T-helper 2 cell treated with Interferon-gamma antibody and Interleukin-4, amounts not matched to agents 5 μg/mL and 100 μg/mL, for 36 hours (primary cell): ENCODE results near the gene LIME1.
A peak's percentile ranks its signal among the peaks of the same experiment; 100 is the strongest.

Experiments used
- DNase-seq: peaks from one replicate; pipeline ENCODE4 v3.0.0; 2021; ENCODE audit warnings: low spot score
- H3K27ac Mint-ChIP-seq: one replicate; pipeline ENCODE4 v1.8.0; 2021; ENCODE audit warnings: mild to moderate bottlenecking, mixed read lengths
- H3K27me3 Mint-ChIP-seq: one replicate; pipeline ENCODE4 v1.8.0; 2021; ENCODE audit warnings: low read depth, mixed read lengths
- H3K36me3 Mint-ChIP-seq: one replicate; pipeline ENCODE4 v1.8.0; 2021; ENCODE audit warnings: low read depth, mixed read lengths
- H3K4me1 Mint-ChIP-seq: one replicate; pipeline ENCODE4 v1.8.0; 2021; ENCODE audit warnings: low read depth, mixed read lengths
- H3K4me3 Mint-ChIP-seq: one replicate; pipeline ENCODE4 v1.8.0; 2022; ENCODE audit warnings: mild to moderate bottlenecking, moderate library complexity, mixed read lengths
- H3K9me3 Mint-ChIP-seq: one replicate; pipeline ENCODE4 v1.8.0; 2021; ENCODE audit warnings: mixed read lengths

Gene LIME1

GRCh38 chr20:63736893-63737694 is 630 bp downstream of the LIME1 start:
- peak overlapping the region; percentile 88 for H3K27ac Mint-ChIP-seq

GRCh38 chr20:63737695-63737944 is 1.2 kb downstream of the LIME1 start:
- no peaks in the 10 kb centered on the region for H3K27me3 Mint-ChIP-seq
- no peak overlapping the region for H3K27ac Mint-ChIP-seq
- H3K4me1 Mint-ChIP-seq, result peaks cover 20% of the 10 kb centered on the region
- DNase-seq, result no peak
- peaks cover 19% of the 10 kb centered on the region for H3K36me3 Mint-ChIP-seq
- H3K9me3 Mint-ChIP-seq, result no peaks in the 10 kb centered on the region
- peak overlapping the region; percentile 90 for H3K4me3 Mint-ChIP-seq

More at GRCh38 chr20:63736893-63737694, 630 bp downstream of the LIME1 start:
- Mint-ChIP-seq H3K27me3 (no peaks in the 10 kb centered on the region), H3K9me3 (no peaks in the 10 kb centered on the region), H3K36me3 (peaks cover 19% of the 10 kb centered on the region), H3K4me3 (peak overlapping the region; percentile 90), H3K4me1 (peaks cover 20% of the 10 kb centered on the region)
- no peak for DNase-seq

- H3K36me3 Mint-ChIP-seq, result peaks cover 19% of the 10 kb centered on the region
- H3K27ac Mint-ChIP-seq, result no peak overlapping the region
- peaks cover 20% of the 10 kb centered on the region for H3K4me1 Mint-ChIP-seq
- no peak for DNase-seq
- no peaks in the 10 kb centered on the region for H3K27me3 Mint-ChIP-seq
- H3K9me3 Mint-ChIP-seq, result no peaks in the 10 kb centered on the region
- H3K4me3 Mint-ChIP-seq, result peak overlapping the region; percentile 60
These were observed 1.7 kb downstream of the LIME1 start for GRCh38 chr20:63737945-63738686.

- H3K4me3 Mint-ChIP-seq, result peak overlapping the region; percentile 60
- H3K27ac Mint-ChIP-seq, result no peak overlapping the region
- DNase-seq, result no peak
- no peaks in the 10 kb centered on the region for H3K9me3 Mint-ChIP-seq
- peaks cover 17% of the 10 kb centered on the region for H3K4me1 Mint-ChIP-seq
- no peaks in the 10 kb centered on the region for H3K27me3 Mint-ChIP-seq
- peaks cover 21% of the 10 kb centered on the region for H3K36me3 Mint-ChIP-seq
These were observed 2.2 kb downstream of the LIME1 start for GRCh38 chr20:63738687-63739129.

GRCh38 chr20:63739130-63740069 is 2.9 kb downstream of the LIME1 start, which contains the start of gene SLC2A4RG:
SLC2A4RG (plus strand) TSS chr20:63739776; CDS start chr20:63739913, 137 bp downstream.
- H3K36me3 Mint-ChIP-seq, result peaks cover 18% of the 10 kb centered on the region
- H3K27ac Mint-ChIP-seq, result no peak within 1 kb of the TSS
- H3K27me3 Mint-ChIP-seq, result no peaks in the 10 kb centered on the region
- DNase-seq, result peak; percentile 81
- H3K9me3 Mint-ChIP-seq, result no peaks in the 10 kb centered on the region
- H3K4me1 Mint-ChIP-seq, result peaks cover 12% of the 10 kb centered on the region
- H3K4me3 Mint-ChIP-seq, result peak within 1 kb of the TSS; percentile 60

- H3K27ac Mint-ChIP-seq, result no peak overlapping the region
- peaks cover 12% of the 10 kb centered on the region for H3K4me1 Mint-ChIP-seq
- no peaks in the 10 kb centered on the region for H3K27me3 Mint-ChIP-seq
- peaks cover 18% of the 10 kb centered on the region for H3K36me3 Mint-ChIP-seq
- peak; percentile 53 for DNase-seq
- no peaks in the 10 kb centered on the region for H3K9me3 Mint-ChIP-seq
- H3K4me3 Mint-ChIP-seq, result peak overlapping the region; percentile 54
These were observed 3.7 kb downstream of the LIME1 start for GRCh38 chr20:63740070-63740626.

- Mint-ChIP-seq H3K4me1 (peaks cover 10% of the 10 kb centered on the region), H3K27ac (no peak overlapping the region), H3K36me3 (peaks cover 18% of the 10 kb centered on the region), H3K9me3 (no peaks in the 10 kb centered on the region), H3K27me3 (no peaks in the 10 kb centered on the region), H3K4me3 (peak overlapping the region; percentile 70)
- no peak for DNase-seq
These were observed 4.3 kb downstream of the LIME1 start for GRCh38 chr20:63740627-63741353.

GRCh38 chr20:63741354-63741675 is 4.9 kb downstream of the LIME1 start:
- no peak for DNase-seq
- Mint-ChIP-seq H3K9me3 (no peaks in the 10 kb centered on the region), H3K4me1 (peaks cover 4% of the 10 kb centered on the region), H3K27me3 (no peaks in the 10 kb centered on the region), H3K27ac (no peak overlapping the region), H3K4me3 (peak overlapping the region; percentile 70), H3K36me3 (peaks cover 13% of the 10 kb centered on the region)

GRCh38 chr20:63741676-63742380 is 5.4 kb downstream of the LIME1 start:
- H3K9me3 Mint-ChIP-seq, result no peaks in the 10 kb centered on the region
- H3K27ac Mint-ChIP-seq, result peak overlapping the region; percentile 41

GRCh38 chr20:63742381-63743024 is 6.0 kb downstream of the LIME1 start:
- H3K36me3 Mint-ChIP-seq, result peaks cover 8% of the 10 kb centered on the region
- H3K4me3 Mint-ChIP-seq, result no peak overlapping the region
- H3K27me3 Mint-ChIP-seq, result no peaks in the 10 kb centered on the region
- no peaks in the 10 kb centered on the region for H3K4me1 Mint-ChIP-seq
- H3K27ac Mint-ChIP-seq, result no peak overlapping the region
- DNase-seq, result no peak
- no peaks in the 10 kb centered on the region for H3K9me3 Mint-ChIP-seq

More at GRCh38 chr20:63741676-63742380, 5.4 kb downstream of the LIME1 start:
- no peak for DNase-seq
- Mint-ChIP-seq H3K4me1 (no peaks in the 10 kb centered on the region), H3K36me3 (peaks cover 8% of the 10 kb centered on the region), H3K27me3 (no peaks in the 10 kb centered on the region), H3K4me3 (peak overlapping the region; percentile 70)

- Mint-ChIP-seq H3K27ac (peak overlapping the region; percentile 10), H3K4me3 (no peak overlapping the region), H3K27me3 (no peaks in the 10 kb centered on the region), H3K4me1 (no peaks in the 10 kb centered on the region), H3K9me3 (no peaks in the 10 kb centered on the region), H3K36me3 (peaks cover 8% of the 10 kb centered on the region)
- no peak for DNase-seq
These were observed 6.9 kb downstream of the LIME1 start for GRCh38 chr20:63743210-63743970.

- Mint-ChIP-seq H3K4me3 (no peak overlapping the region), H3K27me3 (no peaks in the 10 kb centered on the region), H3K9me3 (no peaks in the 10 kb centered on the region), H3K4me1 (no peaks in the 10 kb centered on the region), H3K36me3 (peaks cover 8% of the 10 kb centered on the region), H3K27ac (no peak overlapping the region)
- no peak for DNase-seq
These were observed 7.7 kb downstream of the LIME1 start for GRCh38 chr20:63744158-63744557.
